ENCODE measurements around the gene ADPRHL1.
A peak's percentile ranks its signal among the peaks of the same experiment; 100 is the strongest.

The ADPRHL1 gene

DNA sequence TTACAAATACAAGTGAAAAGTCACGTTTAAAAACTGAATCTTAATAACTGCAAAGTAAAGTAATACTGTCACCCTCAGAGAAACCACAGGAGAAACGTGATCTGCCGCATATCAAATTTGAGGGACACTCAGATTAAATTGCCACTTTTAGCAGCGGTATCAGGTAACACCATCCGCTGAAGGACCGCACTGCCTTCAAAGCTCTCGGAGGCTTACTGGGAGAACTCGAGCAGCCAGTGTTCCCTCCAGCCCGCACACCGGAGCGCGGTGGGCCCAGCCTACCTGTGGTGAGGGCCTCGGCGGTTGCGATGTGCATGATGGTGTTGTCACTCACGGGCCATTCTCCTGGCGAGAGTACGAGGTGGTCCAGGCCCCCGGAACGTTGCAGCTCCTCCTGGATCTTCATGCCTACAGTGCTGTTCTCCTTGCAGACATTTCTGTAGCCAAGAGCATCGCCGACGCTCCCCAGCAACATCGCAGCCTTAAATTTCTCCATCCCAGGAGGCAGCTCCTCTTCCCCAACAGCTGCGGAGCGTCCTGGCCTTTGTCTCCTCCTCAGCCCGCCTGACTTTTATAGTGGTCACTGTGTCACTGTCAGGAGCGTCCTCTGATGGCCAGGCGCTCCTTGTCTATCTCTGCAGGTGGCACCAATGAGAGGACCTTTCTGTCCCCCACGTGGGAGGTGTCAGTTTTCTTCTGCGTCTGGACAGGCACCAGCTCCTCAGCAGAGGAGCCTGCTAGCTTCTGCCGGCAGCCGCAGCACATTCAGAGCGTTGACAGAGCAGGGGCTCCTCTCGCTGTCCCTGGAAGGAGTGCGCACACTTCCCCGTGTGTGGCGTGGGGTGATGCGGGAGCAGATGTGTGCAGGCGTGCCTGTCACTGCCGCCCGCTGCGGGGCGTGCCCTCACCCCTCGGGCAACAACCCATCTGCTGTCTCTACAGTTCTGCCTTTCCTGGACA is at the start of gene ADPRHL1:
Gene ADPRHL1, minus strand, starts transcription at position 547 of the 960 bp plus-strand sequence. Its CDS starts 51 bp downstream, at position 496.
- DNase-seq (ENCODE audit: low spot score): no peak

DNA sequence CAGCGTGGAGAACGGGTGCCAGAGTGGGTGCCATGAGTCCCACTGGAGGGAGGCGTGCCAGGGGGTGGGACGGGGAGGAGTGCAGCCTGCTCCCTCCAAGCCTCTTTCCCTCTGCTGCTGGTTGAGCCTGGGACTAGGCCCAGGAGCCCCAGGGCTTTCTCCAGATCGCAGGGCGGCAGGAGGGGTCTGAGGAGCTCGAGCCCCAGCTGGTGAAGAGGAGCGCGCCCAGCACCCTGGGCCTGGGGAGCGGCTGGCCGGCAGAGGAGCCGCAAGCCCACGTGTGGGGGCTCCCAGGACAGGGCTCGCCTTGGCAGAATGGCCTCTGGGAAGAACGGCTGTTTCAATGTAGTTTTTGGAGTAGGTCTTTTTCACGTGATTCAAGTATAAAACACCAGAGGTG is 49.4 kb upstream of the ADPRHL1 start:
- DNase-seq (ENCODE audit: low spot score): no peak

DNA sequence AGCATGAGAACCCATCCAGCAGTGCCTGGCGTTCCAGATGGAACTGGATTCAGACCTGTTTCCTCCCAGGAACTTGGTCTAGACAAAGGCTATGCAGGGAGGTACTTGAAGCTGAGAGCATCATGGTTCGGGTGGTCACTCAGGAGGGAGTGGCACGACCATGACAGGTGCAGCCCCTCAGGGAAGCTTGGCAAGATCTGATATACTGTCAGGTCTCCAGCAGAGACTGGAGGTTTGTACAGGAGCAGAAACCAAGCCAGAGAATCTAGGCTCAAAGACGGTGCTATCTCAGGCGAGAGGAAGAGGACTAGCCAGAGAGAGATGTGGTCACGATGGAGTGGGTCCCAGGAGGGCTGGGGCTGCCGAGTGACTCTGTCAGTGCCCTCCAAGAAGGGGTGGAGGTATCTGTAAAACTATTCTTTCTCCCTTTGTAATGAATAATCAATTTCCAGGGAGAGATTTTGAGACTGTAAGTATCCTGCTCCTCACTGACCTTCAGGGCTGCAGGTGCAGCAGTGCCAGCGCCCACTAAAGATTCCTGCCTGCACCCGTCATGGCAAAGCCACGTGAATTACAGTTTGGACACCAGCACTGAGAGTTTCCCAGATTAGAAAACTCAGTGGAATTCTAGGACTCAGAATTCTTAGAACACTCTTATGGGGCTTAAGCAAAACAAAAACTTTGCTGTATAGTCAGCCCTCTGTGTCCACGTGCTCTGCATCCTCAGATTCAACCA is 47.4 kb upstream of the ADPRHL1 start:
- no peak for DNase-seq (ENCODE audit: low spot score)

DNA sequence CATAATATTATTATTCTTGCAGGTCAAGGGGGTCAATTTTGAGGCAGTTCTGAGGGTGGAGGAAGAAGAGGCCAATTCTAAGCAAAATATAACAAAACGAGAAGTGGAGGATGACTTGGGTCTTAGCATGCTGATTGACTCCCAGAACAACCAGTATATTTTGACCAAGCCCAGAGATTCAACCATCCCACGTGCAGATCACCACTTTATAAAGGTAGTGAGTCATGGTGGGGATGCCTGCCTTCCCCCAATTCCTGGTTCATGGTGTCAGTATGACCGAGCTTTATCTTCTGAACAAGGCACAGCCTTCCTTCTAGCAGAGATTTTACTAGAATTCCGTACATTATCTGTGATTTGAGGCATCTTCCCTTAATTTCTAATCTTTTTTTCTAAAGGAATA is 46.6 kb upstream of the ADPRHL1 start:
- no peak for DNase-seq (ENCODE audit: low spot score)

DNA sequence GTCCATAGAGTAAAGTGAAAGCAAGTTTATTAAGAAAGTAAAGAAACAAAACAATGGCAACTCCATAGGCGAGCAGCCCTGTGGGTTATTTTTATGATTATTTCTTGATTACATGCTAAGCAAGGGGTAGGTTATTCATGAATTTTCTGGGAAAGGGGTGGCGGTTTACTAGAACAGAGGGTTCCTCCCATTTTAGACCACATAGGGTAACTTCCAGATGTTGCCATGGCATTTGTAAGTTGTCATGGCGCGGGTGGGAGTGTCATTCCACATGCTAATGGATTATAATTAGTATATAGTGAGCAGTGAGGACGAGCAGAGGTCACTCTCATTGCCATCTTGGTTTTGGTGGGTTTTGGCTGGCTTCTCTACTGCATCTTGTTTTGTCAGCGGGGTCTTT is 45.6 kb upstream of the ADPRHL1 start:
- DNase-seq (ENCODE audit: low spot score): no peak

DNA sequence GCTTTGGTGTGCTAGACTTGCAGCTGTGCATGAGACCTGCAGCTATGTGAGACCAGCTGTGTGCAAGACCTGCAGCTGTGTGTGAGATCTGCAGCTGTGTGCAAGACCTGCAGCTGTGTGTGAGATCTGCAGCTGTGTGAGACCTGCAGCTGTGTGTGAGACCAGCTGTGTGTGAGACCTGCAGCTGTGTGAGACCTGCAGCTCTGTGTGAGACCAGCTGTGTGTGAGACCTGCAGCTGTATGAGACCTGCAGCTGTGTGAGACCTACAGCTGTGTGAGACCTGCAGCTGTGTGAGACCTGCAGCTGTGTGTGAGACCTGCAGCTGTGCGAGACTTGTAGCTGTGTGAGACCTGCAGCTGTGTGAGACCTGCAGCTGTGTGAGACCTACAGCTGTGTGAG is 43.9 kb upstream of the ADPRHL1 start:
- no peak for DNase-seq (ENCODE audit: low spot score)

DNA sequence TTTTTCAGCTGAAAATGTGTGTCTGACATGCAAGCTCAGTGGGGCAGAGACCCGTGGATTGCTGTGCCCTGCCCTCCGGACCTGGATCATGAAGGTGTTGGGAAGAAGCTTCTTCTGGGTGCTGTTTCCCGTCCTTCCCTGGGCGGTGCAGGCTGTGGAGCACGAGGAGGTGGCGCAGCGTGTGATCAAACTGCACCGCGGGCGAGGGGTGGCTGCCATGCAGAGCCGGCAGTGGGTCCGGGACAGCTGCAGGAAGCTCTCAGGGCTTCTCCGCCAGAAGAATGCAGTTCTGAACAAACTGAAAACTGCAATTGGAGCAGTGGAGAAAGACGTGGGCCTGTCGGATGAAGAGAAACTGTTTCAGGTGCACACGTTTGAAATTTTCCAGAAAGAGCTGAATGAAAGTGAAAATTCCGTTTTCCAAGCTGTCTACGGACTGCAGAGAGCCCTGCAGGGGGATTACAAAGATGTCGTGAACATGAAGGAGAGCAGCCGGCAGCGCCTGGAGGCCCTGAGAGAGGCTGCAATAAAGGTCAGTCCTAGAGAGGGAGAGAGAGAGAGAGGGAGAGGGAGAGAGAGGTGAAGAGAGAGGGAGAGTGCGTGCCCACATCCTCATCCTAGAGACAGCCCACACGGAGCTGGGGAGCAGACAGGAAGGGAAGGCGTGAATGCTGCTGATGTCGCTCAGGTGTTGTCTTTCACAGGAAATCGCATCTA is 42.4 kb upstream of the ADPRHL1 start:
- DNase-seq (ENCODE audit: low spot score): peak; percentile 6

DNA sequence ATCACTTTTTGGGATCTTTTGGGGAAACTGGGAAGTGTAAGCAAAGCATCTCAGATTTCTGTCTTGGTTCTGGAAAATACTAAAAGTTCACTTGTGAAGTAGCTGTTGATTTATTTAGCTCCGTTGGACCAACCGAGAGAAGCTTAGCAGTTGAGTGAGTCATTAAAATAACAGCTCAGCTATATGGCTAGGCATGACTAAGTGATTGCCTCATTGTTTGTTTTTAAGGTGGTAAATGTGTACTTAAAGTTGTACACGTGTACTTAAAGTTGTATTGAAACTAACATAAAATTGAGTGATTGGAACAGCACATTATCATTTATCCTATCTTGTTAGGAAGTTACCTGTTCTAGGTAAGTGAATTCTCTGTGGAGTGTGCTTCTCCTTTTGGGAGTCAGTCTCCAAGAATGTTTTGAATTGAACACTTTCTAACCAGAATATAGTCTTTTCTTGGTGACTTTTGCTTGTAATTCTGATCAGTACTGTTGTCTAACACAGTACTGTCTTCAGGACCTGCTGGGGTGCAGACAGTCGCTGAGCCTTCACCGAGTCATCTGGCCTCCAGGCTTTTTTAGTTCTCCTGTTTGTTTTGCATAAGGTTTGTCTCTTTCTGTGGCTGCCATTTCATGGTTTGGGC is 40.1 kb upstream of the ADPRHL1 start:
- peak; percentile 57 for DNase-seq (ENCODE audit: low spot score)

DNA sequence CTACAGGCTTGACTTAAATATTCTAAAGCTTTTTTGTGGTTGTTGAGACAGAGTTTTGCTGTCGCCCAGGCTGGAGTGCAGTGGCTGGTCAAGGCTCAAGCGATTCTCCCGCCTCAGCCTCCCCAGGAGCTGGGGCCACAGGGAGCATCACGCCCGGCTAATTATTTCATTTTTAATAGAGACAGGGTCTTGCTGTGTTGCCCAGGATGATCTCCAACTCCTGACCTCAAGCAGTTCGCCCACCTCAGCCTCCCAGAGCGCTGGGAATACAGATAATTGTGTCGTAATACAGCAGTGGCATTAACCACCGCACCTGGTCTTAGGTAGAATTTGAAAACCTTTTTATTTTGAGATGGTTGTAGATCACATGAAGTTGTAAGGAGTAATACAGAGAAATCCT is 38.7 kb upstream of the ADPRHL1 start:
- DNase-seq (ENCODE audit: low spot score): no peak

DNA sequence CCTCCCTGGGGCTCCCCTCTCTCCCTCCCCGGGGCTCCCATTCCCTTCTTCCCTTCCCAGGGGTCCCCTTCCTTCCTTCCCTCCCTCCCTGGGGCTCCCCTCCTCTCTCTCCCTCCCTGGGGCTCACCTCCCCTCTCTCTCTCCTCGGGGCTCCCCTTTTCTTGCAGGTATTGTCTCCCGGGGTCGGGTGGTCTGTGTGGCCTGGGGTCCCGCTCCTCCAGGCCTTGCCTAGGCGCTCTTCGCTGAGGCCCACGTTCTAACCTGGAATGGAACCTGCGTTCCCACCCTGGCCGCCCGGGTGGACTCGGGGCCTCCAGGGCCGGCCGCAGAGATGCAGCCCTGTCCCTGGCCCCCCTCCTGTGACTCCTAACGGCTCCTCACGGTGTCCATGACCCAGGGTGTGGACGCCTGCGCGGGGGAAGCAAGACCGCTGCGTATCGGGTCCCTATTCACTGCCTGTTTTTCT is 38.2 kb upstream of the ADPRHL1 start:
- DNase-seq (ENCODE audit: low spot score): no peak

DNA sequence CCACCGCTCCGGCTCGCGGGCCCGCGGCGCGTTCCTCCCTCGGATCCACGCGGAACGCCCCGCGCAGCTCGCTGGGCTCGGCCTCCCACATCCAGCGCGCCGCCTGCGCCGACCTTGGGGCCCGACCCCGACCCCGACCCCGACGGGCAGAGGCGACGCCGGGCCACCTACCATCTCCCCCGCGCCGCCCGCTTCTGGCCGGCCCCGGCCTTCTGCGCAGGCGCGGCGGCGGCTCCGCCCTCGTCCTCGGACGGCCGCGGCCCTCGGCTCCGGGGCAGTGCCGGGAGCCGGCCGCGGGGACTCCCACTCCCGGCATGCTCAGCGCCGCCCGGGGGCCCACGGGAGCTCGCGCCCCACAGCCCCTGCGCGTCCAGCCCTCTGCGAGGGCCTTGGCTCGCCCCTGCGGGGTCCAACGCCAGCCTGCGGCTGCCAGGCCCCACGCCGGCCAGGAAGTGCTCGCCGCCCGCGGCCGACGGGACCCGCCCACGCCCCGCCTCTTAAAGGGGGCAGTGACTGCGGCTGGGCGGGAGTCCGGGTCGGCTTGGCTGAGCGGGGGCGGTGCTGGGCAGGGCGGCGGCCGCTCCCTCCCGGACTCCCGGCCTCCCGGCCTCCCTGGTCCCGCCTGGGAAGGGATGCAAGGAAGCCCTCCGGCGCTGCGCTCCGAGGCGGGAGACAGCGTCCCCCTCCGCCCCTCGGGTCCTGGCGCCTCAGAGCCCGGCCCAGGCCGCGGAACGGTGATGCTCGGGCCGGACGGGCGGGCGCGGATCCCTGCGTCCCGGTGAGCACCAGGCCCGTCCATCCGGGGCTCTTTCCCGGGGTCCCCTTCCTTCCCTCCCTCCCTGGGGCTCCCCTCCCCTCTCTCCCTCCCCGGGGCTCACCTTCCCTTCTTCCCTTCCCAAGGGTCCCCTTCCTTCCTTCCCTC is 37.5 kb upstream of the ADPRHL1 start, which contains the start of gene DCUN1D2:
Gene DCUN1D2, minus strand, starts transcription at position 216 of the 922 bp plus-strand sequence. Its CDS starts 42 bp downstream, at position 174.
- DNase-seq (ENCODE audit: low spot score): peak; percentile 73

DNA sequence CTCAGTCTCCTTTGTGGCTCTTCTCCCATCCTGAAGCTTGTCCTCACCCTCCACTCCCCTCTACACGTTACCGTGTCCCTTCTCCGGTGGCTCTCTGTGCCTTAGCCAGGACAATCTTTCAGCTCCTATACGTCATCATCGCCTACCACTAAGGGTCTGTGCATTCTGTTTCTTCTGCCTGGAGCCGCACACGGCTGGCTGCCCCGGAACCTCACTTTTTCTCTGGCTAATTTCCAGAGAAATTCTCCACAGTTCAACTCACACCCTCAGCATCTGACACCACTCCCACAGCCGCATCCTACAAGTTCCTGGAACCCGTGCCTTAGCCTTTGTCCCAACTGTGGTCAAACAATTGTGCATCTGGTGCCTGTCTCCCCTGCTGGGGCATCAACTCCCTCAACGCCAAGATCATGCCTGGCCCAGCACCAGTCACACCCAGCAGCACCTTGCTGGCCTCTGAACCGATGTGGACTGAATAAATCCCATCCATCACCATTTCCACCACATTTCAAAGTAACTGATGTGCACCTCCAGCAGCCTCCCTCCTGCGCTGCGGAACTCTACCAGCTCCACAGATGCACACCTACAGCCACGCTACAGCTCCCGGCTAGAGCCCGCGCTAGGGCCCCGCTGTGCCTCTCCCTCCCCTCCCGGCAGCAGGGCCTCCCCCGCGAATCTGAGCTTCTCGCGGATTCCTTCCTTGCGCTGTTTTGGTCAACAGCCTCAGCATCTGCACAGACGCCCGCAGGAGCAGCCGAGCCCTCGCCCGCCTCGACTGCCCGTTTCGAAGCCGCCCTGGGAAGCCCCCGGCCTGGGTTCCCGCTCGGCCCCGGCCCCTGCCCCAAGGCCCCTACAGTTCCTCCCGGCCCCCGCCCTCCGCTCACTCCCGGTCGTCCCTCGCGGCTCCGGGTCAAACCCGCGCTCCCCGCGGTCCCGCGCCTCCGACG is 36.5 kb upstream of the ADPRHL1 start:
- DNase-seq (ENCODE audit: low spot score): peak; percentile 20

DNA sequence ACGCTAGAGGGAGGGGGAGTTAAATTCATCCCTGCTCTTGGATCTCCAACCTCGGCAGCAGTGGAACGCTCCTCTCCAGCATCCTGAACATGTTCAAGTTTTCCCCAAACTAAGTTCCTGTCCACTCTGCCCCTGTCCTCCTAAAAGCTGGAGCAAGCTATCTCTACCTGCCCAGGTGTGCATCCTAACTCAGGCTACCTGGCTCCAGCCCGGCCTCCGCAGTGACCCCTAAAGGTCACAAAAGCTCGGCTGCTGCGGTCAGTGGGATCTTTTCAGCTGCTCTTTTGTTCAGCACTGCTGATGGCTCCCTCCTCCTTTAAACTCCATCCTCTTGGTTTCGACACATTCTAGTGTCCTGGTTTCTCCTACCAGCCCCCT is 35.9 kb upstream of the ADPRHL1 start:
- no peak for DNase-seq (ENCODE audit: low spot score)

DNA sequence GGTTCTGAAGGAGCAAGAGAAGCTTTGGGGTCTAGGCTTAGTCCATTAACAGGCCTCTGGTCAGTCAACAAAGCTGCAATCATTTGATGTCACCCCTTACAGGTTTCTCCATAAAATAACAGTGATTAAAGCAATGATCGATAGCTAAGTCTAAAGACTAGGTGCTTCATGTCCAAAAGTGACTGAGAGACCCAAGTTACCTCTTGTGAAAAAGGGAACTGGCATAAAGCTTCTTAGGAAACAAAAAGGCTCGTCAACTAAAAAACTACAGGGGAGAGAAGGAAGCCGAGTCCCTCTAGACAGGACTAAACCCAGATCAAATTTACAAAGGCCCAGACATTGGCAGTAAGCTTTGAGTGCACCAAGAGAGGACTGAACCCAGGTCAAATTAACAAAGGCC is 35.0 kb upstream of the ADPRHL1 start:
- DNase-seq (ENCODE audit: low spot score): no peak

DNA sequence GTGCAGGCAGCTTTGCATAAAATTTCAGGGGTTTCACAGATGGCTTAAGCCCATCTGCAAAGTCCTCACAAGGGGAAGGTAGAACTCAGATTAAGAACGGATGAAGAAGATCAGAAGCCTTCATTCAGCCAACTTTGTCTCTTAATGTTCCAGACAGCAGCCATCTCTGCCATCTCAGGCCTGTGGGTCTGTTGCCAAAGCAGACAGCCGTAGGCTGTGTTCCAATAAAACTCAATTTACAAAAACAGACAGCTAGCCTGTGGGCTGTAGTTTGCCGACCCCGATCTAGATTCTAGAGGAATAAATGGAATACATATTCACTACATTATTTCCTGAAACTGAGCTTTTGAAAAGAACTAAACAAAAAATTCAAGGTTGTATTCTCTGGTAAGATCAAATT is 33.4 kb upstream of the ADPRHL1 start:
- no peak for DNase-seq (ENCODE audit: low spot score)

DNA sequence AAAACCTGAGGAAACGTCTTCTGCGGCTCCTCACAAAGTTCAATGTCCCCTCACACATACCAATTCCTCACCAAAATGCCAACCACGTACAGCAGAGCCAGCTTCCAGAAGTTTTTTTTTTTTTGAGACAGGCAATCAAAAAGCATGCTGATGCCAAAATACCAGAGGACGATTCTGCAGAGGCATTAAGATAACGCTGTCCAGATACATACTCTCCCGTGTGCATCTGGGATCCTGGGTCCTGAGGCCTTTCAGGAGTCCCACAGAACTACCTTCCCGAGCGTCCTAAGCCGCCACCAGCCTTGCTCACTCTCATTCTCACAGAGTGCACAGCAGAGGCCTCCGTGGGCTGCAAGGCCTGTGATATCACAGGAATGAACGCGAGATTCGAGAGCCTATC is 32.3 kb upstream of the ADPRHL1 start:
- DNase-seq (ENCODE audit: low spot score): no peak

DNA sequence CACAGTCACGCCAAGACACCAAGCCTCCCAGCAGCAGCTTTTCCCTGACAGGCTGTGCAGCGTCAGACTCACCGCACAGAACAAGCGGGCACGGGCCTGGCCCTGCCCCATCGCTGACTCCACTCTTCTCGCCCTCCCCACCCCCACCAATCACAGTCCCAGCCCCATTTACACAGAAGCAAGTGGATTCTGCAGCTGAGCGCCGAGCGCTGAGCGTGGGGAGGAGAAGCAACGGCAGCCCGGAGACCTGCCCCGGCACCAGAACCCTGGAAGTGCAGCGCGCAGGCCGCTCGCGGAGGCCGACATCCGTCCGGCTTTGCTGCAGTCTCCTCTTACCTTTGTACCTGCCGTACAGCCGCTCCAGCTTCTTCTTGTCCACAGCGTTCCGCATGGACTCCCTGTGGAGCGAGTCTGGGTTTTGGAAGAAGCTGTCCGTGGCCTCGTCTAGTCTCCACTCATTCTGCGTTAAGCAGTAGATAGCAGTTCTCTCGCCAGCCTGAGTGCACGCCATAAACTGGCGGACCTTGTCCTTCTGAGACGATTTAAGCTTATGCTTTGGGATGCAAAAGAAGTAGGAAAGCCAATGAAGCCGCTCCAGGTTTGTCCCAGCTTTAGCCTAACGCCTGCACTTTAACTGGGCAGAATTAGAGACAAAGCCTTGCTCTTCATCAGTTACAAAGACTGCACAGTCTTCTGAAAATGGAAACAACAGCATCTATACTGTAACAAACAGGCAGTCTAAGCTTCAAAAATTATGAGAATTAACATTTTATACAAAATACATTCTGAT is 30.4 kb upstream of the ADPRHL1 start:
- DNase-seq (ENCODE audit: low spot score): no peak

DNA sequence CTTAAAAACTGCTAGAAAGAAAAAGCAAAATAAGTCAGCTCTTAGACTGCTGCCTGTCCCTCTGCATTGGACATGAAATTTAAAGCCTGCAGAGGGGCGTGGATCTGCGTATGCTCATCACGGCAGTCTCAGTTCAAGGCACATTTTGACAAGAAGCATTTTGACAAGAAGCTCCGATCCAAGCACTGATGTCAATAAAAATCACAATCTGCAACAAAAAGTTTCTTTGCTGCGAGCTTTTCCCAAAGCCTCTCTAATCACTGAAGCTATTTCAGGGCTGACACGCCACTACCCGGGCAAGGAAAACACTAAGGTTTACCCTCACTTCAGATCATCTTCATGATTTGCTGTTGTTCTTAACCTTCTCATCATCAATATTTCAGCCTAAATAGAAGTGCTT is 29.8 kb upstream of the ADPRHL1 start:
- DNase-seq (ENCODE audit: low spot score): no peak

DNA sequence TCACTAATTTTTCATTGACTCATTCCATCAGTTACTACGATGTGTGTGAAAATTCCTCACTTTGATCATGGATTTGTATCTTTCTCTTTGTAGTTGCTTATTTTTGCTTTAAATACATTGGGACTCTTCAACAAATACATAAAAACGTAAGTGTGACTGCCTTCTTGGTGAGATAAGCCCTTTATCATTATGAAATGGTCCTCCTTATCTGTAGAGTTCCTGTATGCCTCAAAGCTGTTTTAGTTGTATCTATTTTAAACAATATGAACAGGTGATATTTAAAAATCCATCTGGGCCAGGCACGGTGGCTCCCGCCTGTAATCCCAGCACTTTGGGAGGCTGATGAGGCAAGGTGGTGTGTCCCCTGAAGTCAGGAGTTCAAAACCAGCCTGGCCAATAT is 25.9 kb upstream of the ADPRHL1 start:
- no peak for DNase-seq (ENCODE audit: low spot score)

All from CD4-positive, alpha-beta T cell treated with Interleukin-2 at 100 ng/mL for 4 hours (primary cell).